Activated T-helper 1 cell treated with anti-CD3 and anti-CD28 coated beads, Interleukin-2, amount 50 U/mL, for 16 hours (primary cell): ENCODE measurements around the gene CARD8.
"Not testable (repeated sequence)": the region's sequence is repeated elsewhere in the genome, so short reads cannot be mapped to it uniquely, and the experiment has no call there.

Experiments
- DNase-seq, 2 donors: peaks; one replicate each; pipeline ENCODE4 v3.0.0-alpha.2; 2020; ENCODE audit warnings: low read depth in 1 of 2, low spot score in 1 of 2

CARD8 gene, protein sequence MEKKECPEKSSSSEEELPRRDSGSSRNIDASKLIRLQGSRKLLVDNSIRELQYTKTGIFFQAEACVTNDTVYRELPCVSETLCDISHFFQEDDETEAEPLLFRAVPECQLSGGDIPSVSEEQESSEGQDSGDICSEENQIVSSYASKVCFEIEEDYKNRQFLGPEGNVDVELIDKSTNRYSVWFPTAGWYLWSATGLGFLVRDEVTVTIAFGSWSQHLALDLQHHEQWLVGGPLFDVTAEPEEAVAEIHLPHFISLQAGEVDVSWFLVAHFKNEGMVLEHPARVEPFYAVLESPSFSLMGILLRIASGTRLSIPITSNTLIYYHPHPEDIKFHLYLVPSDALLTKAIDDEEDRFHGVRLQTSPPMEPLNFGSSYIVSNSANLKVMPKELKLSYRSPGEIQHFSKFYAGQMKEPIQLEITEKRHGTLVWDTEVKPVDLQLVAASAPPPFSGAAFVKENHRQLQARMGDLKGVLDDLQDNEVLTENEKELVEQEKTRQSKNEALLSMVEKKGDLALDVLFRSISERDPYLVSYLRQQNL

DNA sequence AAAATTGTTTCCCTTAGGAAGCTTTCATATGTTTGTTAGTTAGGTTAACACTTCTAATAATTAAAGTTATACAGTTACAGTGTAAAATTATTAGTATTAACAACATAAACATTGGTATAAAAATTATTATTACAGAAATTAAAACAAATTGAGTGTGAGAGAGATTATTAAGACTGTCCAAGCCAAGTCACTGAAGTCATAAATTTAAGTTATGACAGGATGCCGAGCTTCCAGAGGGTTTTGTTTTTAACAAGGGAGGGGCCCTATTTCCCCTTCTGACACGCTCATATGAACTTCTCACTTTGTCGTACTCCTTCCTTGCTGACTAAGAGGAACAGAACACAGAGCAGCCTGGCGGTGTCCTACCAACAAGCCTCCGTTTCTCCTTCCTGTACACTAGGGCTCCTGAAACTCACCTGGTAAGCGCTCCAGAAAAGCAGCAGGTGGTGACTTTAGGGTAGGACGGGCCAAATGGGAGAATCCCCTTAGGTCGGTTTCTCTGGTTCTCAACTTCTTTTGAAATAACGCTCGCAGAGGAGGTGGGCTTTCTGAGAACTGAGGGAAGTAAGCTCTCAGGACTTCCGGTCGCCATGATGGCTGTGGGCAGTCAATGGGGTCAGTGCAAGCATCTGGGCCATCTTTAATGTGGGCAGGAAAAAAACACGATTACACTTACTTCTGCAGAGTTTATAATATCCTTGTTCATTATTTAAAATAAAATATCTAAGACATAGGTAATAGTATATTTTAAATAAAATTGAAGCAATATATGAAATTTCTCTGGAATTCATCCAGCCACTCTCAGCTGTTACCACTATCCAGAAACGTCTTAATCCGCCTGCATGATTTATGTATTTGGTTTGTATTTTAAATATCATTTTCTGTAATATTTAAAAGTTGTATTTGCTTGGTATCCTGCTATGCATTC is at the start of gene CARD8:
TSS of gene CARD8 (minus strand) at position 537 of the 928 bp plus-strand sequence. CDS start 14,892 bp downstream, outside the sequence.
- peak; percentile 60 to 61 for DNase-seq

DNA sequence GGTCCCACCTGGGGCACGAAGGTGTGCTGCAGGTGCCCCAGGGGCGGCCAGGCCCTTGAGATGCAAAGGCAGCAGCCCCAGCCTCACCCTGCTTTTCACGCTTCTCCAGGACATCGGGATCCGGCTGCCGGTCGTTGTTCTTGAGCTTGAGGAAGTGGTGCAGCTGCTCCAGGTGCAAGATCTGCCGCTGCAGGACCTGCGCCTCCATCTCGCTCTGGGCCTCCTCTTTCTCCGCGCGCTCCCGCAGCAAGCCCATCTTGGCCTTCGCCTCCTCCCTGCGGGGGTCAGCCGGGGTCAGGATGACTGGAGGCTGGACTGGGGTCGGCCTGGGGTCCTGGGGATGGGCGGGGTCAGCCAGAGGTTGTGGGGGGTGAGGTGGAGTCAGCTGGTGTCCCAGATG is 48.2 kb upstream of the CARD8 start:
- no peak for DNase-seq

DNA sequence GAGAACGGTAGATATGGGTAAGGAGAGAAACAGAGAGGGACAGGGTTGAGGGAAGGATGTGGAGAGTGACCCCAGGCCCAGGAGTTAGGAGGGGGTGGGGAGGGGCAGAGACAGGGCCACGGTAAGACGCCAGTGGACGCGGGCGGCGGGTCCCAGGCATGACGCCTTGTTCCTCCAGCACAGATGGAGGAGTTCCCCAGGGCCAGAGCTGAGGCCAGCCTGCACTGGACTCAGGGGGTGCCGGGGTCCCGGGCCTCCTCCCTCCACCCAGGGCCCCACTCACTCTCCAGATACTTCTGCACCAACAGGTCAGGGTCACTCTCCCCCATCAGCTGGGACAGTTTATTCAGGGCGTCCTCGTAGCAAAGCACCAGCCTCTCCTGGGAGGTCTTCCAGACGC is 47.7 kb upstream of the CARD8 start:
- no peak for DNase-seq

DNA sequence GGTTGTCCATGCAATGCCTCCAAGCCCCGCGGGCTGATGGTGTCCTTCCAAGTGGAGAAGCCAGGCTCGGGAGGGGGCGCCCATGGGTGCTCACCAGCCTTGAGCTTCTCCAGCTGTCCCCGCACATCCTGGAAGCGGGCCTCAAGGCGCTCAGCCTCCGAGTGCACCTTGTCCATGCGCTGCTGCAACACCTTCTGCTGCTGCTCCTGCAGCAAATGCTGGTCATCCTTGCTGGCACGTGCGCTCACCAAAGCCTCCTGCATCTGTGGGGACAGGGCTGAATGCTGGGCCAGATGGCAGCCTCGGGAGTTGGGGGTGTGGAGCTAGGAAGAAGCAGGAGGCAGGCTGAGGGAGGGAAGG is 46.9 kb upstream of the CARD8 start:
- DNase-seq: no peak

DNA sequence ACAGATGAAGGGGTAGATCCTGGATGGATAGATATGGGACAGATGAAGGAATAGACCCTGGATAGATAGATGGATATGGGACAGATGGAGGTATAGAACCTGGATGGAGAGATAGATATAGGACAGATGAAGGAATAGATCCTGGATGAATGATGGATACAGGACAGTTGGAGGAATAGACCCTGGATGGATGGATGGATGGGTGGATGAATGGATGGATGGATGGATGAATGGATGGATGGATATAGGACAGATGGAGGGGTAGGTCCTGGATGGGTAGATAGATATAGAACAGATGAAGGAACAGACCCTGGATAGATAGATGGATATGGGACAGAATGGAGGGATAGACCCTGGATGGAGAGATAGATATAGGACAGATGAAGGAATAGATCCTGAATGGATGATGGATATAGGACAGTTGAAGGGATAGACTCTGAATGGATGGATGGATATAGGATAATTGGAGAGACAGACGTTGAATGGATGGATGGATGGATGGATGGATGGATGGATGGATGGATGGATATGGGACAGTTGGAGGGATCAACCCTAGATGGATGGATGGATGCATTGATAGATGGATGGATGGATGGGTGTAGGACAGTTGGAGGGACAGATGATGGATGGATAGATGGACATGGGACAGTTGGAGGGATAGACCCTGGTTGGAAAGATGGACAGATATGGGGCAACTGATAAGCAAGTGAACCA is 46.3 kb upstream of the CARD8 start:
- no peak for DNase-seq

DNA sequence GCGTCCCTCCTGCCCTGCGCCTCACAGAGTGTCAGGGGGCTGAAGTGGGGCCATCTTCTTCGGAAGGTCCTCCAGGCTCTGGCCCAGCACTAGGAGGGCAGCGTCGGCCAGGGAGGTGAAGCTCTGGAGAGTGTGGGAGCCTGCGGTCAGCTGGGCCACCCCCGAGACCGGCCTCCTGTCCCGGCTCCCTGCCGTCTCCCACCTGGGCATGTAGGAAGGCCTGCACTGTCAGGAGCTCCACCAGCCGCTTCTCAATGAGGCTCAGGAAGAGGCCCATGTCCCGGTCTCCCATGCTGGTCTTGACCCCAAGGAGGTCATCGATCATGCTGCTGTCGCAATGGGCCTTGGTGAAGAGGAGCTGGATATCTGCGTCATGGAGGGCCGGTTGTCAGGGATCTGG is 42.3 kb upstream of the CARD8 start:
- DNase-seq: no peak

DNA sequence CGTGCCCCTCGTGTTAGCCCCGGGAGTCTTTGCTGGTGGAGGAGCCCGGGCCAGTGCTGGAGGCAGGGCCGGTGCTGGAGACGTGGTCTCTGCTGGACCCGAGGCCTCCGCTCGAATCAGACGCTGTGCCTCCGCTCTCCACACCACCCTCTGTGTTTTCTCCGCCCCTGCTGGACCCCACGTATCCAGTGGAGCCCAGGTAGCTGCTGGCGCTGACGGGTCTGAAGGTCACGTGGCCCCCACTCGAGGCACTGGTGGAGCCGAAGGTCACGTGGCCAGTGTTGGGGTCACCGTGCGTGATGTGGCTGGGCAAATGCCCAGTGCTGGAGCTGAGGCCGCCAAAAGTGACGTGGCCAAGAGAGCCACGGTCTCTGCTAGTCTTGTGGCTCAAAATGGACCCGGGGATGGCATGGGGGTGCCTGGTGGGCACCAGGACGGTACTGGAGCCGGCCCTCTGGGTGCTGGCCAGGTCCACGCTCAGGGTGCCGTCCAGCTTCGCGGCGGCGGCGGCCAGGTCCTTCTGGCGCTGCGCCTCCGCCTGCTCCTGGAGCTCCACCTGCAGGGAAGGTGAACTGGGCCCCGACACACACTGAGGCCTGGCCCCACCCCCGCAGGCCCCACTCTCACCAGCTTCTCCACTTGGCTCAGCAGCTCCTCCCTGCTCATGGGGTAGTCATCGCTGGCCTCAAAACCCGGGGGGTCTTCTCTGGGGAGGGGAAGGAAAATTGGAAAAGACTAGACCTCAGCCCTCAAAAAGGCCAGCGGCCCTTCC is 41.4 kb upstream of the CARD8 start:
- no peak for DNase-seq

DNA sequence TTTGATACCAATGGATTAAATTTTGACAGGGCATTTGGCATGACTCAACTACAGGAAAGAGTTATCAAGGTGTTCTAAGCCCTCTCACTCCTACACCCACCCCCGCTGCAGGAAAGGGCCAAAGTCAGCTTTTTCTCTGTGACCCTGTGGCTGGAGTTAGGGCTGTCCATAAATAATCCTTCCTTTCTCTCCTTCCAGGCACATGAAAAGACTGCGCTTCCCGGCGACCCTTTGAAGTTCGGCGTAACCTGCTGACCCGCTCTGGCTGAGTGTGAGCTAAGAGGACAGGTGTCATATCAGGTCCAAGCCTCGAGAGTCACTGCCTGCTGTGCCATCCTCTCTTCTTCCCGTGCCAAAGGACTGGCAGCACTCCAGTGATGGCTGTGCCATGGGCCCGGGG is 39.7 kb upstream of the CARD8 start:
- no peak for DNase-seq

DNA sequence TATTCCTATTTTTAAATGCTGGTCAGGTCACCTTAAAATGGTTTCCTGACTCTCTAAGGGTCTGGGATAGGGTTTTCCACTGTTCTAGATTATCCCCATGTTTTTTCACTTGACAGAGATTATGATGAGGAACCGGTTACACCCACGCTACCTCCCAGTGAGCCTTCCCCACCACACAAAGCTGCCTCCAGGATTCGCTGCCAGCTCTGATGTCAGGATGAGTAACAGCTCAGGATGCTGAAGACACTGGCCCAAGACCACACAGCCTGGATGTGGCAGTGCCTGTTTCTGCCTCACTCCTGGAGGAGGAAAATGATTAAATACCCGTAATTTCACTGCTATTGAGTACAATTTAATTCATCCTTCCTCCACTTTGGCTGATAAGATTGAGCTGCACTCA is 37.1 kb upstream of the CARD8 start:
- DNase-seq: no peak

DNA sequence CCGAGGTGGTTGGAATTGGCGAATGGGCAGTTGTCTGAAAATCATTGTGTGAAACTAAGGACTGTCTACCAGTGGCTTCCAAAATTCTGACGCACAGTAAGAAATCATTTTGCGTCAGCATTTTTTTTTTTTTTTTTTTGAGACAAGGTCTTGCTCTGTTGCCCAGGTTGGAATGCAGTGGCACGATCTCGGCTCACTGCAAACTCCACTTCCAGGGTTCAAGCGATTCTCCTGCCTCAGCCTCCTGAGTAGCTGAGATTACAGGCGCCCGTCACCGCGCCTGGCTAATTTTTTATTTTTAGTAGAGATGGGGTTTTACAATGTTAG is 35.7 kb upstream of the CARD8 start:
- DNase-seq: not testable (repeated sequence)

DNA sequence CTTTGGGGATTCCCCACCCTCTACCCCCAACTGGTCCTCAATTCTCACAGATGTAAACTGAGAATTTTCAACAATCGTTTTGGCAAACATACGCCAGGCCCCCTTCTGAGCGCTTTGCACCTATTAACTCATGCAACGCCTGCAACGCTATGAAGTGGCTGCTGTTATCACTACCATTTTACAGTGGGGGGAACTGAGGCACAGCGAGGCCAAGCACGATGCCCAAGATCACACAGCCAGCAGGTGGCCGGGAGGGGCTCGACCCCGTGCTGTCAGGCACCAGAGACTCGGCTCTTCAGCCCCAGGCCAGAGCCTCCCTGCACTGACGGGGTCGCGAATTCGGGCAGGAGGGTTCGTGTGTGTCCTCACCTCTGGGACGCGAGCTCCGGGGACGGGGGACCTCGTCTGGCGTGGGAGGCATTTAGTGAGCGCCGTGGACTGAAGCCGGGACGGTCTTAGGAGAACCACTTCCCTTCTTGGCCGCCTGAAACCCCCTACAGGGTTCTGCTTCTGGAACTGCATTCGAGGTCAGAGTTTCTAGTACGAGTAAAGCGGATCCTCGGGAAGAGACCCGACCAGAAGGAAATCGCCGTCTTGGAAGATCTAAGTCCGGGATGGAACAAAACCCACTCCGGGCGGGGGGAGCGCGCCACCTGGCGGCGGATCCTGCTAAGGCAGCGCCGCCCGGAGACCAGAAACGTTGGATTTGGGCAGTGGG is 35.2 kb upstream of the CARD8 start:
- DNase-seq: peak; percentile 47 to 49

DNA sequence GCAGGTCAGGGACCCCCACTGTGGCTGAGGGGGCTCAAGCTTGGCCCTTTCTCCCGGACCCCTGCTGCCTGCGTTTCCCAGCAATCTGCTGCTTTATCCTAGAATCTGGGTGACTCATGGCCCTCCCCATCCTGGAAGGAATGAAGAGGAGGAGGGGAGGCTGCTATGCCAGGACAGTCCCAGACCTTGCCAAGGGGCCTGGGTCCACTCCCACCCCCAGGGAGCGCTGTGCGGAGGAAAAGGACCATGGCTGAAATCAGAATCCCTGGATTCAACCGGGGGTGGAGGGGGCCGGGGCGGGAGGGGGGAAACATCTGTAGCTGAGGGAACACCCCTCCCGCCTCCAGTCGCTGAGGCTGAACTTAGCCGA is 34.7 kb upstream of the CARD8 start:
- DNase-seq: no peak

DNA sequence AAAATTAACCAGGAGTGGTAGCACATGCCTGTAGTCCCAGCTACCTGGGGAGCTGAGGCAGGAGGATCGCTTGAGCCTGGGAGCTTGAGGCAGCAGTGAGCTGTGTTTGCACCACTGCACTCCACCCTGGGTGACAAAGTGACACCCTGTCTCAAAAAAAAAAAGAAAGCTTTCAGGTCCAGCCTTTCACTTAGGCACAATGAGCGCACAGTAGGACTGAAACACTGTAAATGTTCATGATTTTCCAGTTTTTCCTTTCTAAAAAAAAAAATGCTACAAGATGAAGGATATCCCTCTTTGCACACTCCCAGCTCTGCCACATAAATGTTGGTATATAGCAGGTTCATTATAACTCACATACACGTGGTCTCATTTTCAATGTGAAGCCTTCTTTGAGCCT is 32.0 kb upstream of the CARD8 start:
- no peak for DNase-seq

DNA sequence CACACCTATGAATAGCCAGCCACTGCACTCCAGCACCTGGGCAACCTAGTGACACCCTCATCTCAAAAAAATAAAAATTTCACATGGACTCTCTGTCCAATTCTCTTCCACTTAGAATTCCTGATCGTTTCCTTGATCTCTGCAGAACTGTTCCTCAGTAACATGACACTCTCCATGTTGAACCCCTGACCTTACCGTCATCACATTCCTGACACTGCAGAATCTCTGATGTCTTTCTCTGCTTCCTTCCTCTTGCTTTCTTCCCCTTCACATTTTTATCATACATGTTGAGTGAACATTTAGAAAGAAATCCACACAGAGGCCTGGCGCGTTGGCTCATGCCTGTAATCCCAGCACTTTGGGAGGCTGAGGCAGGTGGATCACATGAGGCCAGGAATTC is 29.2 kb upstream of the CARD8 start:
- no peak for DNase-seq

DNA sequence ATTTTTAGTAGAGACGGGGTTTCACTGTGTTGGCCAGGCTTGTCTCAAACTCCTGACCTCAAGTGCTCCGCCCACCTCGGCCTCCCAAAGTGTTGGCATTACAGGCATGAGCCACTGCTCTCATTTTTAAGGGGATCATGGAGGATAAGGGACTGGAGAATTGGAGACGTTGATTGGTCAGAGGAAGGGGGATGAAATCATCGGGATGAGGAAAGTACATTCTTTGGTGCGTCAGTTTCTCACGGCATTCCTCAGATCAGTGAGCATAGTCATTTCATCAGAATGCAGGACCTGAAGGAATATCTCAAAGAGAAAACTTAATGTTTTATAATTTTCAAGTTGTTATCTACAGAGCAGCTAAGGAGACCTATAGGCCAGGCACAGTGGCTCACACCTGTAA is 28.2 kb upstream of the CARD8 start:
- DNase-seq: no peak

DNA sequence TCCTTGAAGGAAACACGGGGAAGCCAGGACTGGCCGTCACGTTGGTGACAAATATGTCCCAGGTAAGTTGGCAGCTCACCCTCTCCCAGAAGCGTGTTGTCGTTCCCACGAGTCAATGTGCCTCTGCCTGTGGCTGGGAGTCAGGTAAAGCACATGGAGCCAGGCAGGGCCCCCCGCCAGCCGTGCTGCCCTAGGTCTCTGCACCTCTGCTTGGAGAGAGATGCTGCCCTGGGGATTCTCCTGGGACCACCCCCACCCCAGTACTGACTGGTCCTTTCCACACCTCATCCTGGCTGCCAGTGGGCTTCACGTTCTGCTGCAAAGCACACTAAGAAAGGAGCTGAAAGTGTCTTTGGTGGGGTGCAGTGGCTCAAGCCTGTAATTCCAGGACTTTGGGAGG is 24.0 kb upstream of the CARD8 start:
- DNase-seq: no peak

DNA sequence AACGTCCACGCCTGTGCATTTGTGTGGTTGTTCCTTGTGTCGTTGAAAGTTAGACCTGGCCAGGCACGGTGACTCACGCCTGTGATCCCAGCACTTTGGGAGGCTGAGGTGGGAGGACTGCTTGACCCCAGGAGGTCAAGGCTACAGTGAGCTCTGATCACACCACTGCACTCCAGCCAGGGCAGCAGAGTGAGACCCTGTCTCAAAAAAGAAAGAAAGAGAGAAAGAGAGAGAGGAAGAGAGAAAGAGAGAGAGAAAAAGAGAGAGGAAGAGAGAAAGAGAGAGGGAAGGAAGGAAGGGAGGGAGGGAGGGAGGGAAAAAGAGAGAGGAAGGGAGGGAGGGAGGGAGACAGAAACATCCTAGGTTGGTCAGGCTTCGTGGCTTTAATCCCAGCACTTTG is 19.2 kb upstream of the CARD8 start:
- no peak for DNase-seq

DNA sequence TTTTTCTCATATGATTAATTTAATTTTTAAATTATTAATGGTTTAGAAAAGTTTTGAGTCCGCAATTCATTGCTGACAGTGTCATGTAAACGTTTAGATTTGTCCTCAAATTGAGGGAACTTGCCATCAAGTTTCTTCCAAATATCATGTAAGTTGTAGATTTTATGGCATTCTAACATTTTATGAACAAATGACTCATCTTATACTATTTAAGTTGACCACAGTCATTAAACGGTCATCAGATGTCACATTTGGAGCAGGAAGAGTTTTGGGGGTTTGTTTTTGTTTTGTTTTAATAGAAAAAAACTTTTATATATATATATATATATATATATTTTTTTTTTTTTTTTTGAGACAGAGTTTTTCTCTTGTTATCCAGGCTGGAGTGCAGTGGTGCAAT is 18.5 kb upstream of the CARD8 start:
- DNase-seq: no peak

DNA sequence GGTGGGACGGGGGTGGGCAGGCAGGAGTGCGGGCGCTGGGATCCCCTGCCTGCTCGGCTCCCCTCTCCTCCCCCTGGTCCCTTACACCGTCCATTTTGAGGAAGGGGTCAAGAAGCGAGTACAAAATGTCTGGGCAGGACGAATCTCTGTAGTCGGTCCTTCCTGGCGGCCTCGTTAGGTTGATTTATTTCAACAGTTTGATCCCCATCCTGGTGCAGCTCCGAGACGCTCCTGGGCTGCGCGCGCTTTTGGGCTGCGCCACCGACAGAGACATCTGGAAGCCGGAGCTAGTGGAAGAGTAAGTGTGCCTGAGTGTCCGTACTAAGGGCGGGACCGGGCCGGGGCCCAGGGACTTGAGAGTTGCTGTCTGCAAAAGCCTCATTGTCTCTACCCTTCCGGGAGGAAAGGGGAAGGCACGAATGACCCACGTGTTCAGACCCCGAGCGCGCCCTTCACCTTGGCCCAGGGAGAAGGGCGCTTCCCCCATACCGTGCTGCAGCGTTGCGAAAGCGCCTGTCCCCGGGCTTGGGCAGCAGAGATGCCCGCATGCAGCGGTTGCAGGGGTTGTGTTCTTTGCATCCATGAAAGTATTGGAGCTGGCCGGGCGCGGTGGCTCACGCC is 15.9 kb upstream of the CARD8 start:
- no peak for DNase-seq

DNA sequence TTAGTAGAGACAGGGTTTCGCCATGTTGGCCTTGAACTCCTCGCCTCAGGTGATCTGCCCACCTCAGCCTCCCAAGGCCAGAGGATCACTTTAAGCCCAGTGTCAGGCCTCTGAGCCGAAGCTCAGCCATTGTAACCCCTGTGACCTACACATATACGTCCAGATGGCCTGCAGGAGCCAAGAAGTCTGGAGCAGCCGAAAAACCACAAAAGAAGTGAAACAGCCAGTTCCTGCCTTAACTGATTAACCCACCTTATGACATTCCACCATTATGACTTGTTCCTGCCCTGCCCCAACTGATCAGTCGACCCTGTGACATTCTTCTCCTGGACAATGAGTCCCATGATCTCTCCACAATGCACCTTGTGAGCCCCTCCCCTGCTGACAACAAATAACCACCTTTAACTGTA is 13.9 kb upstream of the CARD8 start:
- not testable (repeated sequence) for DNase-seq
